GM21360 (cell line): Measurements from ENCODE around the gene DOK1.

Experiments used
- ATAC-seq: cut with Tn5 transposase; IDR thresholded peaks from one replicate; pipeline ENCODE4 v1.9.1; 2021; ENCODE audit warnings: mild to moderate bottlenecking, moderate library complexity; ENCODE audit not compliant: unreplicated experiment

DOK1 gene

DNA sequence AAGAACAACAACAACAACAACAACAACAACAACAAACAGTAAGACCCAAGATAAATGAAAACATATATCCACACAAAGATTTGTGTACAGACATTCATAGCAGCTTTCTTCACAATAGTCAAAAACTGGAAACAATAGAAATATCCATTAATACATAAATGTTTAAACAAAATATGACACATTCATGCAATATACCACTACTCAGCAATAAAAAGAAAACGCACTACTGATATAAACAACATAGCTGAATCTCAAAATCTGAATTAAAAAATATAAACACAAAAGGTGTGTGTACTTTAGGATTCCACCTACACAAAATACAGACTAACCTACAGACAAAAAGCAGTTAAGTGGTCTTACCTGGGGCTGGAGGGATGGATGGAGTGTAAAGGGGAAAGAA is 42.1 kb downstream of the DOK1 start:
- no peak for ATAC-seq

DNA sequence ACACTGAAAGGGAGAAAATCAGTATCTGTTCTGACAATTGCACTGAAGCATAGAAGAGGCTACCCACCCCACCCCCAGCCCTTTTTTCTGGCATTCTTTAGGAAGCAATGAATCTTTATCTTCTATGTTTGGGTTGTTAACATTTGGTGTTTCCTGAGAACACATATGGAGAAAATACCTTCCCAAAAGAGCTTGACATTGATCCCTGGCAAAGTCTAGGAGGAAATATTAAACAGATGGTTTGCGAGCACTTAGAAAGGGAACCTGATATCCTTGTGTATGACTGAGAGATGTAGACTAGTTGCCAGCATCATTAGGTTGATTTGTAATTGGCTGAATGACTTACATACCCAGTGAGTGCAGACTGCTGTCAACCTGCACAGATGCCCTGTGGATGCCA is 42.9 kb downstream of the DOK1 start:
- ATAC-seq: no peak

DNA sequence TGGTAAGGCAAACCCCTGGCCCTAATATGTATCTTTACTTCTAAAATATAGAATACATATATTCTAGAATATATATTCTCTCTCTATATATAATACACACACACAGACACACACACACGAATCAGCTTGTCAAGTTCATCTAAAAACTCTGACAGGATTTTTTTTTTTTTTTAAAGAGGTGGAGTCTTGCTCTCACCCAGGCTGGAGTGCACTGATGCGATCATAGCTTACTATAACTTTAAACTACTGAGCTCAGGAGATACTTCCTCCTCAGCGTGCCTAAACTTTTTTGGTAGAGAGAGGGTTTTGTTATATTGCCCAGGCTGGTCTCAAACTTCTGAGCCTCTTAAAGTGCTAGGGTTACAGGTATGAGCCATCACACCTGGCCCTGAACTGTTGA is 45.2 kb downstream of the DOK1 start:
- no peak for ATAC-seq

DNA sequence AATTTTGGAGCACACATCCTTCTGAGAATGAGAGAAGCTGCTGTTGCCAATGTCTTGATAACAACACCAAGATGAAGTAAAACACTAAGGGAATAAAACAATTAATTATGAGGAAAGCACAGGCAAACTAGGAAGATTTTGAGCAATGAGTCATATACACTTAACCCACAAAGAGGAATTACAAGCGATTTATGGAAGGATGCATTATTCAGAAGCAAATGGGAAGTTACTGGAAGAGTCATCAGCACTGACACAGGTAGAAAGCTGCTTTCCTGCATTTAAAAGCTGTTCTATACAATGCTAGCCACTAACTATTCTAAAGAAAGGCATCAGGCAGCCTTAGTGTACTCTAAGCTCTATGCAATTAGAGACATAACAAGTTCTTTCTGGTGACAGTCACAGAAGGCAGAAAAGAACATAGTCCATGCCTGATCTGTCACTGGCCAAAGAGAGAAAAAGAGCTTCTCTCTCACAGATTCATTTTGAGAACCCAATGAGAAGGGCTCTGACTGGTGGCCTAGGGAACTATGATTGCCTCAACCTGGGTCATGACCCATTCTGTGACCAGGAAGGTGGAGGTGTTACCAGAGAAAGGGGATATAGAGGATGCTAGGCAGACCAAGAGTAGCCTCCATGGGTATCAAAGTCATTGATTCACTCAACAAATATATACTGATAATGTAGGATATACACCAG is 48.2 kb downstream of the DOK1 start:
- no peak for ATAC-seq

DNA sequence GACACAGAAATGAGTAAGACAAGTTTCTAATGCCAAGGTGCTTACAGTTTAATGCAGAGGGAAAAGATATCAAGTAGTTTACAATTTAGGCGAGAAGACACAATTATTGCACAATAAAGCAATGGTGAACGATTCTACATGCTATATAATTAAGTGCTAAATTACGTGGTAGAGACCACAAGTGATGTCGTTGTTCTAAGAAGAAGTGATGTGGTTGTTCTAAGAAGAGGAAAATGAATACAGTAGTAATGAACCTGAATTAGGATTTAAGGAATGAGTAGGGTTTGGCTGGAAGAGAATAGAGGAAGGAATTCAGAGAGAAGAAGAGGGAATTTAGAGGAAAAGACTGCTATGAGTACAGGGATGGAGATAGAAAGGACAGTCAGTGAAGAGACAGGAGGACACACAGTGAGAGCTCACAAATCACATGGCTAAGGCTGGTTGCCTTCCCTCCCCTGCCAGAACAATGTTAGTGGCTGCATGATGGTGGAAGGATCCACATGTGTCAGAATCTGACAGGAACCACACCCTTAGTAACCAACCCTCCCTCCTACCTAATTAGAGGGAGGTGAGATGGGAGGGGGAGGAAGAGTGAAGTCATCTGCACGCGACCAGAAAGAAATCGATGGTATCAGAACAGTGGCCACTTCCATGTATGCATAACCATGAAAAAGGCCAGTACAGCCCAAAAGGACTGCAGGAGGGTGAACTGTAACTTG is 48.9 kb downstream of the DOK1 start:
- ATAC-seq: no peak

DNA sequence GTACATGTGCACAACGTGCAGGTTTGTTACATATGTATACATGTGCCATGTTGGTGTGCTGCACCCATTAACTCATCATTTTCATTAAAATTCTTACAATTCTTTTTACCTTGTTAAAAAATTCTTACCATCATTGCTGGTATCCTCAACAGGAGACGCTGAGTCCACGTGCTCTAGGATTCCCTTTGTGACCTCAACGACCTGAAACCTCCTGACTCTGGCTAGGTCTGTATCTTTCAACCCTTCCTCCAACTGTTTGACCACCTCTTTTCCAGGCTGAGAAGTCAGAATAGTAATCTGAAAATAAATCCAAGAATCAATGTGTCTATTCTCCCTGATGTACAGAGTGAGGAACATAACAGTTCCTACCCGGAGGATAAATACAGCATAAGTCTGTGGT is 52.4 kb downstream of the DOK1 start:
- ATAC-seq: no peak
